Kidney epithelial cell (primary cell): ENCODE data around the gene SOX18. TPM values are rescaled to one million over a fixed set of nuclear protein-coding genes. Genes with fewer than 3 reads are reported as not detected.

ENCODE experiments used
- DNase-seq: peaks from one replicate; pipeline ENCODE4 v3.0.0-alpha.2; 2010; ENCODE audit warnings: low read depth
- H3K27me3 ChIP-seq: 2 replicates; pipeline ENCODE4 v1.6.0; 2011; ENCODE audit warnings: low read length; ENCODE audit not compliant: control insufficient read depth, insufficient read depth
- H3K36me3 ChIP-seq: 2 replicates; pipeline ENCODE4 v1.5.1; 2011; ENCODE audit warnings: low read length; ENCODE audit not compliant: control insufficient read depth, insufficient read depth
- H3K4me3 ChIP-seq: 2 replicates; pipeline ENCODE4 v1.5.1; 2011; ENCODE audit warnings: low read depth, mild to moderate bottlenecking, control low read depth, low read length
- CTCF ChIP-seq: IDR thresholded peaks from 2 replicates; pipeline ENCODE4 v1.5.1; 2011; ENCODE audit warnings: mild to moderate bottlenecking, moderate library complexity, low read length, control low read depth, inconsistent platforms; ENCODE audit not compliant: insufficient read depth, poor library complexity, severe bottlenecking
- total RNA-seq: library from RNA; depleted of rRNA; stranded (reverse); fragments of >200 nt; gene quantifications from 2 replicates; pipeline ENCODE4 v1.2.3, GENCODE V29; 2015

Gene SOX18
- total RNA-seq, 1 donor from 2014 or later: 0.04 TPM

GRCh38 chr20:64037199-64037497 lies 12.3 kb downstream of the SOX18 start:
- peaks cover 25% of the 10 kb centered on the region for H3K27me3 ChIP-seq
- TF ChIP-seq CTCF: no peak
- DNase-seq: no peak
- H3K36me3 ChIP-seq: no peaks in the 10 kb centered on the region
- H3K4me3 ChIP-seq: no peak overlapping the region

GRCh38 chr20:64036346-64037198 lies 12.9 kb downstream of the SOX18 start:
- H3K27me3 ChIP-seq: peaks cover 21% of the 10 kb centered on the region
- no peak overlapping the region for H3K4me3 ChIP-seq
- no peak for DNase-seq
- no peak for TF ChIP-seq CTCF
- no peaks in the 10 kb centered on the region for H3K36me3 ChIP-seq

- DNase-seq: no peak
- Histone ChIP-seq H3K36me3 (no peaks in the 10 kb centered on the region), H3K4me3 (no peak within 1 kb of the TSS), H3K27me3 (peaks cover 18% of the 10 kb centered on the region)
- no peak for TF ChIP-seq CTCF
Observed at GRCh38 chr20:64035933-64036345, 13.5 kb downstream of the SOX18 start, which contains the start of gene C20orf204. TSS of gene C20orf204 (plus strand) at chr20:64036182. CDS start at chr20:64036324, 142 bp downstream.

- DNase-seq: no peak
- H3K4me3 ChIP-seq: no peak overlapping the region
- no peaks in the 10 kb centered on the region for H3K36me3 ChIP-seq
- TF ChIP-seq CTCF: no peak
- H3K27me3 ChIP-seq: peaks cover 16% of the 10 kb centered on the region
Observed at GRCh38 chr20:64035066-64035932, 14.1 kb downstream of the SOX18 start.

- H3K27me3 ChIP-seq: peaks cover 13% of the 10 kb centered on the region
- H3K4me3 ChIP-seq: no peak overlapping the region
- TF ChIP-seq CTCF: no peak
- no peak for DNase-seq
- H3K36me3 ChIP-seq: peaks cover 1% of the 10 kb centered on the region
Observed at GRCh38 chr20:64033981-64034493, 15.4 kb downstream of the SOX18 start.
